ENCODE measurements around the gene TOR2A.

DNA sequence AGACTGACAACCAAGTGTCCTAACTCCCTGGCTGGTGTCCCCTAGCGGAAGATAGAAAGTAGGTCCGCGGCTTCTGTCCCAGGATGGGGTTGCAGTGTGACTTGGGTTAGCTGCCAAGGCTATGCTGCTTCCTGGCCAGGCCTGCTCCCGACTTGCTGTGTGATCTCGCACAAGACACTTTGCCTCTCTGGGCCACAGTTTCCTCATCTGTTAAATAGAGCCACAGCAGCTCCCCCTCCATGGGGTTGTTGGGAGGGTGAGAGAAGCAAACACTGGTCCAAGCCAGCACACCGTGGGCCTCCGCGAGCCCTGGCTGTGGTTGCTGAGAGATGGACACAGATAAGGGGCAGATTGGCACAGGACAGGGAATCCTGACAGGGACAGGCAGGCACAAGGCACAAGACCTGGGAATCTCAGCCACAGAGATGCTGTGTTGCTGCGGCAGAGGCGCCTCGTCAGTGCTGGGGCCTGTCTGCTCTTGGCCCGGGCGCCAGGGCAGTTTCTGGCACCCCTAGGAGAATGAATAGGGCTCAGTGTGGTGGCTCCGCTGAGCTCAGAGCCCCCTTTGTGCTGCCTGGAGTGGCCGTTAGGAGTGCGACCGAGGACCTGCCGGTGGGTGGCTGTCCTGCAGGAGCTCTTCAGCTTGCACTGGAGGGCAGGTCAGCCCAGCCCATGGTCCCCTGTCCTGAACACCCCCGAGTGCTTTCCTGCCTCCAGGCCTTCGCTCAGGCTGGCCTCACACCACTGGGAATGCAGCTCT, 45.2 kb upstream of the TOR2A start:
- TF ChIP-seq, protein P1, sequence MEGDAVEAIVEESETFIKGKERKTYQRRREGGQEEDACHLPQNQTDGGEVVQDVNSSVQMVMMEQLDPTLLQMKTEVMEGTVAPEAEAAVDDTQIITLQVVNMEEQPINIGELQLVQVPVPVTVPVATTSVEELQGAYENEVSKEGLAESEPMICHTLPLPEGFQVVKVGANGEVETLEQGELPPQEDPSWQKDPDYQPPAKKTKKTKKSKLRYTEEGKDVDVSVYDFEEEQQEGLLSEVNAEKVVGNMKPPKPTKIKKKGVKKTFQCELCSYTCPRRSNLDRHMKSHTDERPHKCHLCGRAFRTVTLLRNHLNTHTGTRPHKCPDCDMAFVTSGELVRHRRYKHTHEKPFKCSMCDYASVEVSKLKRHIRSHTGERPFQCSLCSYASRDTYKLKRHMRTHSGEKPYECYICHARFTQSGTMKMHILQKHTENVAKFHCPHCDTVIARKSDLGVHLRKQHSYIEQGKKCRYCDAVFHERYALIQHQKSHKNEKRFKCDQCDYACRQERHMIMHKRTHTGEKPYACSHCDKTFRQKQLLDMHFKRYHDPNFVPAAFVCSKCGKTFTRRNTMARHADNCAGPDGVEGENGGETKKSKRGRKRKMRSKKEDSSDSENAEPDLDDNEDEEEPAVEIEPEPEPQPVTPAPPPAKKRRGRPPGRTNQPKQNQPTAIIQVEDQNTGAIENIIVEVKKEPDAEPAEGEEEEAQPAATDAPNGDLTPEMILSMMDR (IDR thresholded peaks at IDR 0.05), result no peak
- TF ChIP-seq POLR2AphosphoS5 (IDR thresholded peaks at IDR 0.05) (no peak), EP300 (IDR thresholded peaks at IDR 0.05; ENCODE audit: low read depth) (no peak)
